ENCODE data around the gene GARIN5A. TPM values are rescaled to one million over a fixed set of nuclear protein-coding genes. Genes with fewer than 3 reads are reported as not detected.

The GARIN5A gene
- total and polyA plus RNA-seq, 2 of the 8 experiments (the other 6 are each of a cell fraction or from before 2014, with no cell fraction given): 9.1 to 18.5 TPM

DNA sequence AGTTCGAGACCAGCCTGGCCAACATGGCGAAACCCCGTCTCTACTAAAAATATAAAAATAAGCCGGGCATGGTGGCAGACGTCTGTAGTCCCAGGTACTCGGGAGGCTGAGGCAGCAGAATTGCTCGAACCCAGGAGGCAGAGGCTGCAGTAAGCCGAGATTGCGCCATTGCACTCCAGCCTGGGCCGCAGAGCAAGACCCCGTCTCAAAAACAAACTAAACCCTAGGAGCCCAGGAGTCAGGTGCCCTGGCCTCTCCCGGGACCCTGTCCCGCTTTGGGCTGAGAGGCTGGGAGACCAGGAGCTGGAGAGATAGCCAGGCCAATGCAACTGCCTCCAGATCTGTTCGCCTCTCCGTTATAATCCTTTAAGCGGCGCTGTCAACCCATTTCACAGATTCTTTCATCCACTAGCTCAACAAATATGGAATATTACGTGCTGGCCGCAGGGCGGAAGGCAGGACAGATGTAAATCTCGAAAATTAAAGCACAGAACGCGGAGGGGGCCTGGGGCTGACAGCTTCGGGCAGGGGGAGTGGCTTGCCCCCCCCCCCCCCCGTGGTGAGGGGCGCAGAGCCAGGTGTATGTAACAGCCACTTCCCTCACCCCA, 49.2 kb downstream of the GARIN5A start:
- H3K4me1 ChIP-seq (replicated peaks in 1 of 4; ENCODE audit: control insufficient read depth in 3 of 4, insufficient read depth in 4 of 4, low read length in 3 of 4): peaks cover 0 to 12% (median 7%) of the 10 kb centered on the region in 4 experiments; a peak in 5 of 7 replicates
- H3K4ac ChIP-seq (replicated peaks; ENCODE audit: insufficient read length, low read depth, low read length): no peak overlapping the region
- H3K23me2 ChIP-seq (ENCODE audit: low read depth, low read length): peaks cover 3% of the 10 kb centered on the region; the same call in 1 of the 2 replicates
- TF ChIP-seq KDM1A (IDR thresholded peaks at IDR 0.05; ENCODE audit: borderline replicate concordance, low read length) (peak; percentile 72; the same call in 1 of the 2 replicates), RXRA (IDR thresholded peaks at IDR 0.05; ENCODE audit: insufficient read depth, low read depth, low read length) (no peak), POU5F1 (IDR thresholded peaks at IDR 0.05; ENCODE audit: low read depth, low read length) (no peak), TEAD4 (IDR thresholded peaks at IDR 0.05; ENCODE audit: low read depth, low read length) (no peak), JUN (IDR thresholded peaks at IDR 0.05; ENCODE audit: low read depth, low read length) (no peak), SRF (IDR thresholded peaks at IDR 0.05; ENCODE audit: low read depth, low read length) (no peak), KDM5A (IDR thresholded peaks at IDR 0.05; ENCODE audit: low read length) (no peak)
- no peaks in the 10 kb centered on the region for H3K79me1 ChIP-seq (ENCODE audit: low read depth, low read length)
- H2BK5ac ChIP-seq (ENCODE audit: low read depth, low read length): no peak overlapping the region
- H3K18ac ChIP-seq (ENCODE audit: extremely low read depth, low read length): no peak overlapping the region
- no peaks in the 10 kb centered on the region for H3K79me2 ChIP-seq (ENCODE audit: control insufficient read depth in 1 of 2, insufficient read depth in 2 of 2, low read length in 2 of 2)
- no peak overlapping the region for H2BK20ac ChIP-seq (ENCODE audit: low read length)
- no peak overlapping the region for H3K14ac ChIP-seq (ENCODE audit: insufficient read length)
- DNase-seq (ENCODE audit: low read depth in 1 of 2, low spot score in 2 of 2): no peak
- WGBS, 2 experiments (ENCODE audit: extremely low coverage in 1 of 2, insufficient coverage in 1 of 2, insufficient read length in 1 of 2, insufficient replicate concordance in 2 of 2, low coverage in 1 of 2, low lambda C conversion rate in 2 of 2, missing lambda C conversion rate in 1 of 2): 89% methylated on average over 22 of the region's 26 CpGs; no CpG with 5 or more reads in 1 of the 2 experiments
- H2BK15ac ChIP-seq (ENCODE audit: low read length): no peak overlapping the region
- peak overlapping the region in 1 of 4 experiments; percentile 50; a peak in 4 of 8 replicates for H3K4me3 ChIP-seq (ENCODE audit: extremely low read depth in 1 of 4, insufficient read depth in 2 of 4, low read depth in 3 of 4, low read length in 4 of 4)
- H3K36me3 ChIP-seq (ENCODE audit: control insufficient read depth in 2 of 4, insufficient read depth in 4 of 4, low read length in 3 of 4): no peaks in the 10 kb centered on the region
- H3K27ac ChIP-seq (ENCODE audit: low read depth, low read length): no peak overlapping the region
- peak overlapping the region; percentile 52 to 73; a peak in 2 of 4 replicates for H3K4me2 ChIP-seq (ENCODE audit: insufficient read depth in 1 of 2, low read depth in 2 of 2, low read length in 2 of 2)
- H2BK12ac ChIP-seq (ENCODE audit: low read depth, low read length): no peak overlapping the region
- no peak for FAIRE-seq
- H4K5ac ChIP-seq (ENCODE audit: insufficient read length, low read depth, low read length): no peak overlapping the region
- 0 out of 2 replicates have a peak overlapping the region, but pooled peaks have one; percentile 11 for H4K8ac ChIP-seq (ENCODE audit: extremely low read depth, insufficient read depth, low read length)
- no peak overlapping the region for H2AFZ ChIP-seq (ENCODE audit: low read length)
- no peak overlapping the region for H4K91ac ChIP-seq (replicated peaks; ENCODE audit: insufficient read length, low read length)
- no peak overlapping the region for H2BK120ac ChIP-seq (replicated peaks; ENCODE audit: low read depth, low read length)
- H3K9ac ChIP-seq (replicated peaks in 1 of 4; ENCODE audit: extremely low read depth in 1 of 4, low read depth in 3 of 4, low read length in 3 of 4): no peak overlapping the region
- no peaks in the 10 kb centered on the region for H4K20me1 ChIP-seq (replicated peaks in 1 of 2; ENCODE audit: control insufficient read depth in 1 of 2, insufficient read depth in 2 of 2, low read length in 2 of 2)
- H2AK5ac ChIP-seq (ENCODE audit: low read depth, low read length): no peak overlapping the region
- ChIA-PET POLR2A (ENCODE audit: partially characterized antibody) (interaction anchor here (0.7 to 3.1 kb wide), 14 partner anchors 8 to 377 kb away, joined by 3 to 15 read pairs (median 4); partner anchors contain the start of genes POLD1 and SPIB), CTCF (ENCODE audit: partially characterized antibody) (interaction anchor here (0.7 to 2.4 kb wide), 11 partner anchors 9 to 297 kb away, joined by 3 to 13 read pairs (median 3); partner anchors contain the start of genes POLD1 and SPIB)
- no peaks in the 10 kb centered on the region for H3K9me3 ChIP-seq (ENCODE audit: insufficient read depth in 2 of 2, low read depth in 1 of 2, low read length in 1 of 2)
- H3K56ac ChIP-seq (replicated peaks; ENCODE audit: insufficient read length, low read depth, low read length): no peak overlapping the region
- H3K27me3 ChIP-seq (replicated peaks in 1 of 4; ENCODE audit: control insufficient read depth in 3 of 4, extremely low read depth in 1 of 4, insufficient read depth in 3 of 4, low read length in 3 of 4): peaks cover 0 to 19% (median 8%) of the 10 kb centered on the region in 4 experiments; a peak in 4 of 7 replicates
- H3K23ac ChIP-seq (ENCODE audit: insufficient read length): no peak overlapping the region
